HG03039 (cell line): ENCODE measurements around the gene LHX4.

Experiments used
- ATAC-seq: cut with Tn5 transposase; IDR thresholded peaks from one replicate; pipeline ENCODE4 v1.9.1; 2021; ENCODE audit warnings: mild to moderate bottlenecking, moderate library complexity; ENCODE audit not compliant: unreplicated experiment

Gene LHX4

DNA sequence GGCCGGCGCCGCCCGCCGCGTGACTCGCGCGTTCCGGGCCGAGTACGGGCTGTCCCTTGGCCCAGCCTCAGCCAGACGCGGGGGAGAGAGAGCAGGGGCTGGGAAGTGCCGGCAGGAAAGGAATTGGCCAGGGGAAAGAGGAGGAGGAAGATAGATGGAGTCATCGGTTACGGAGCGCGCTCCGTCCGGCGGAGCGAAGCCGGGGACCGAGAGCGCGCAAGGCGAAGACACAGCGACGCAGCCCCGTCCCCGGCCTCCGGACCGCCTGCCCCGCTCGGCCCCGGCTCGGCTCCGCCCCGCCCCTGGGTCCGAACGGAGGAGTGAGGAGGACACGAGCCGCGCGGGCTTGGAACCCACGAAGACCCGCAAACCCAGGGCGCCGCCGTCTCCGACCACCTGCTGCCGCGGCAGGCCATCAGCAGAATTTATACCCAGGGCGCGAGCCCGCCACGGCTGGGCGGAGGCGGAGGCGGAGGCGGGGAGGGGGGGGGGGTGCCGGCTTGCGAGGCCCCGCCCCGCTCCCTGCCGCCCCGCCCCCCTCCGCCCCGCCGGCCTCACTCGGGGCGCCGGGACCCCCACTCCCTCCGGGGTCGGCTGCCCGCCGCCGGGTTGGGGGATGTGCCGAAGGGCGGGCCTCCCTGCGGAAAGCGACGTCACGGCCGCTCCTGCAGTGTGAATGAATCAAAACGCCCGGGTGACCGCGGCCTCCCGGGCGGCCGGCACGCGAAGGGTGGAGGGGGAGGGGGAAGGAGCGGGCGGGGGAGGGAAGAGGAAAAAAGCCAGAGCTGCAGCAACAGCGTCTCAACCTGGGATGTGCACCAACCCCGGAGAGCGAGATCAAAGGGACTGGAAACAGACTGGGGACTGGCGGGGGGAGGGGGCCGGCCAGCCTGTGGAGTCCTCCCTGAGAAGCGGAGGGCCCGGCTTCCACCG is at the start of gene LHX4:
TSS of gene LHX4 (plus strand) at position 782 of the 933 bp plus-strand sequence. CDS start 266 bp downstream, outside the sequence.
- ATAC-seq = peak; percentile 42

DNA sequence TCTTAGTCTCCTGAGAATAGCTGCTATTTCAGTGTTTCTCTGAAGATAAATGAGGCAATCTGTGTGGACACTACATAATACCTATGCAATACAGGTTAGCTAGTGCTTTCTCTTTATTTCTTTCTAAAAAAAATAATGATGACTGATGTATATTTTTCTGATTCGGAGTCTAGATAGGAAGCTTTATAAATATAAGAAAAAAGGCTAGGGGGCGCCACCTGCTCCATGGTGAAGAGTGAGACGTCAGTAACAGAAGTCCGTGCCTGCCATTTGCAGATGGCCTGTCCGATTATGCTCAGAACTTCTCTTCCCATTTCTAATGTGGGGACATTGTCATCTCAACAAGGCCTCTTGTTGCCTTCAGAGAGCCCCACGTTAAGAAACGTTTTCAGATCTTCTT is 49.0 kb upstream of the LHX4 start:
- no peak for ATAC-seq

DNA sequence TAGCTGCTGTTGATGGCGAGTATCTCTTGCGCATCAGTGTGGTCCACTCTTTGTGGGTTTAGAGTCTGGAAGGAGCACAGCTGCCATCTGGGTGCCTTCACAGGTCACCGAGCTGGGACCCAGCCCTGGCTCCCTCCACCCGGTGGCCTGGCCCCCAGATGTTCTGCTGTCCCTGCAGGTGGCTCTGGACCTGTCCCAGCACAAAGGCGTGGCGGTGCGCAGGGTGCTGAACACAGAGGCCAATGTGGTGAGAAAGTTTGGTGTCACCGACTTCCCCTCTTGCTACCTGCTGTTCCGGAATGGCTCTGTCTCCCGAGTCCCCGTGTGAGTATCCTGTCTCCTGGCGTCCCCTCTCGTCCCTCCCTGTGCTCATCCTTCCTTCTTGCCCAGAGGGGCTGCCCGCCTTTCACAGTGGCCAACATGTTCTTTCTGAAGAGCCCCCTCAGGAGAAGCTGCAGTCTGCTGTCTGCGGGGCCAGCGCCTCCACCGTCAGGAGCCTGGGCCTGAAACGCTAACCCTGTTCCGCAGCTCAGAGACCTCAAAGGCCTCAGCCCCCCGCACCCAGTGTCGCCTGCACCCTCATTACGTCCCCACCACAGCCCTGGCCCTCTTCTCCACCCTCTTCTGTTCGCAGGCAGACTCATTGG is 47.9 kb upstream of the LHX4 start:
- no peak for ATAC-seq

DNA sequence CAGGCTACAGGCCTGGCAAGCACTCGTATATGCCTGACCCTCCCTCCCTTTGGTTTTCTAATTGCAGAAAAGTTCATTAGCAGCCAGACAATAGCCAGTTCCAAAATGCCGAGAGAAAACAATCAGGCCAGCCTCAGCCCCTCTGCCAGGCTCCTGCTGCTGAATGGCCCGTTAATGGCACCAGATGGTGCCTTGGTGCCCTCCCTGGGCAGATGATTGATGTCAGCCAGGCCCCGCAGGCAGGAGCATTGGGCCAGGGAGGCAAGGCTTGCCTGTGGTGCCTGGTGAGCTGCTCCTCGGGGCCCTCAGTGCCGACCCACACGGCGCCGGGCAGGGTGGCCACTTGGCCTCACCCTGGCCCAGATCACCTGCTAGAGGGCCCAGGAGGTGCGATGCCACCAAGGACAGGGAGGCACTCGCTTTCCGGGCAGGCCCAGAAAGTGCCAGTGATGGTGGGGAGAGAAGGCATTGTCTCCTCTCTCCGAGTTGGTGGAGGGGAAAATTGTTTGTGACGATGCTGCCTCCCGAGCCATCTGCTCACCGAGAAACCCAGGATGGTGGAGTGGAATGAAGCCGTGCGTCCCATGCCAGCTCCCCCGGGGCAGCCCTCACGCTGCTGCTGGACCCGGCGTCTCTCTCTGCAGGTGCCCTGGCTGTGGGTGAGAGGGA is 47.3 kb upstream of the LHX4 start:
- no peak for ATAC-seq

DNA sequence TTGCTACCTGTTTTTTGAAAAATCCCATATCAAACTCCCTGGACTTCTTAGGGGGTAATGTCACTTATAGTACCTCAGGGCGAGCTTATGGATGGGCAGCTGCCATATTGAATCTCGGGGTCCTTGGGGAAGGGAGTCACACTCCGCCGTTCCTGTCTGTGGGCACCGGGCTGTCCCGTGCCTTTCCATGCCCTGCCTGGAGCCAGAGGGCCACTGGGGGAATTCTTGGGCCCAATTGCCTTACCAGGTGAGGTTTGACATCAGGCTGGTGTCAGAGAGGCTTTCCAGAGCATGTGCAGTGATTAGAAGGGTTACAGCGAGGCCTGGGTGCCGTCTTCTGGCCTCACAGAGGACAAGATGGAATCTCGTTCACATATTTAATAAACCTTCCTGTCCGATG is 46.6 kb upstream of the LHX4 start:
- ATAC-seq = no peak

DNA sequence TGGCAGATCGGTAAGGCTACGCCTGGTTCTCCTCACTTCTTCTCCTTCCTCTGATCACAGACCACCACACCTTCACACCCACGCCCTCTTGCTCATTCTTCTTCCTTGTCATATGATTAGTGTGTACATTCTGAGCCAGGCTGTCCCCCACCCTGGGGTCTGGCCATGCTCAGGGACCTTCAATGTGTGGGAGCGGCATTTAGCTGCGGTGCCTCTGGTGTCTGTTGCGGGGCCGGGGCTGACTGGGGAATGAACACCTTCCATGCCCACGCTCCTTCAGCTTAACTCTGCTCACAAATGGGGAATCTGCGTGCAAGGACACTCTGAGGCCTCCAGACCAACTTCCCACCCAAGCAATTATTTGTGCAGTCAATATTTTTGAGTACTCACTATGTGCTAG is 46.0 kb upstream of the LHX4 start:
- no peak for ATAC-seq

DNA sequence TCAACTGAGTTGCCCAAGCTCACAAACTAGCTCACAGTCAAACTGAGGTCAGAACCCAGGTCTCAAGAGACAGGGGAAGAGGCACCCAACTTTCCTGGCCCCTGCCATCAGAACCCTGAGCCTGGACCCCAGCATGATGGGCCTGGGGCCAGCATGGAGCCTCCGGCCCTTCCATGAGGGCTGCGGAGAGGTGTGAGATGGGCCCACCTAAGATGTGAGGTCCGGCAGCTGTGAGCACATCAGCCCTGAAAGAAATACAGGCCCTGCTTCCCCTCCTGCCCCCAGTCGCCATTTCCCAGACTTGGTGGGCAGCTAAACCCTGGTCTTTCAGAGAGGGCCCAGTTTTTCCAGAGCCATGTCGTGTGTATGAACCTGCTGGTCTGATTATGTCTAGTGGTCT is 44.8 kb upstream of the LHX4 start:
- ATAC-seq = no peak

DNA sequence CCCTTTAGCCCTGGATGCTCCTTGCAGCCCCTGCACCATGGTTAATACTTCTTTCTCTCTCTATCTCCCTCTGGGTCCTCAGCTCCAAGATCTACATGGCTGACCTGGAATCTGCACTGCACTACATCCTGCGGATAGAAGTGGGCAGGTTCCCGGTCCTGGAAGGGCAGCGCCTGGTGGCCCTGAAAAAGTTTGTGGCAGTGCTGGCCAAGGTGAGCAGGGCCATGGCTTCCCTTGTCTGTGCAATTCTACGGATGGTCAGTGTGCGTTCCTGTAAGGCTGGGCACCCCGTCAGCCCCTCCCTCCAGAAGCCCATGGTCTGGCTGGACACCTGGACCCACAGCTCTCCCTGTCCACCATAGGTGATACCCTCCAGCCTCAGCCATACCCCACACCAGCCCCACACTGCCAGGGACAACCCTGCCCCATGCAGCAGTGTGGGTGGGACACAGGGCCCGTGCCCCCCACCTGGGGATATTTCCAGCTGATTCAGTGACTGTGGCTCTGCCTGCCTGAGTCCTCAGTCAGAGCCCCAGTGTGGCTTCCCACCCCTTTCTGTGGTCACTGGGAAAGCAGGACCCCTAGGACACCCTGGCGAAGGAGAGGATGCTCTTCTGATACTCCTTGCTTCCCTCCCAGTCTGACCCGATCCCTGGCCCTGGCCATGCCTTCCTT is 44.0 kb upstream of the LHX4 start:
- no peak for ATAC-seq

DNA sequence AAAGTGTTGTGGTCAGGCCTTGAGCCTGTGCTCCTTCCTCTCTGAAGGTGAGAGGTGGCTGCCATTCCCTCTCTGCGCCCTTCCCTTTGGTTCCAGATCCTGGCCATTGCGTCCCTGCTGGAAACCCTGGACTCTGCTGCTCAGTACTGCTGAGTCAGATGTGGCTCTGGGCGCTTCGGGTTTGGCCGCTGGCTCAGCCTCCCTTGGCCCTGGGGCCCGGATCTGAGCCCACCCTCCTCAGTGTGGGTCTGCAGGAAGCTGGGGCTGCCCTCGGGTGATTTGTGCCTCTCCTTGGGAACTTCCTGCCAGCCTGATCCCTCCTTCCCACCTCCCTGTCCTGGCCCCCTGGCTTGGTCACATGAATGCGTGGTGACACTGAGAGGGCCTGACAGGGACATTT is 43.2 kb upstream of the LHX4 start:
- ATAC-seq = no peak

DNA sequence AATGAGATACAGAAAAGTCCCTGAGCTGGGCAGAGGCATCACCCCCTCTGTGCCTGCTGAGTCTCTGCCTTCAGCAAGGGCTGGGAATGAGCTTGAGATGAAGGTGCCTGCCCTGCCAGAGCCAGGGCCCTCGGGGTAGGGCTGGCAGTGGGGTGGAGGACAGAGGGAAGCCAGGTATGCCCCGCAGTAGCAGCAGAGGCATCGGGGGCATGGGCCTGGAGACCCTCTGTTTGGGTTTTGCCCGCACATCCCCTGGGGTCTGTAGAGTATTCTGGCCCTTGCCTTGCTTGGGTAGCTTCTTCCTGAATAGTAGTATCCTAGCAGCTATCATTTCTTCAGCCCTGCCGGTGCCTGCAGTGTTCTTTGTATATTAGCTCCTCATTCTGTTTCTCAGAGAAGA is 42.4 kb upstream of the LHX4 start:
- no peak for ATAC-seq

DNA sequence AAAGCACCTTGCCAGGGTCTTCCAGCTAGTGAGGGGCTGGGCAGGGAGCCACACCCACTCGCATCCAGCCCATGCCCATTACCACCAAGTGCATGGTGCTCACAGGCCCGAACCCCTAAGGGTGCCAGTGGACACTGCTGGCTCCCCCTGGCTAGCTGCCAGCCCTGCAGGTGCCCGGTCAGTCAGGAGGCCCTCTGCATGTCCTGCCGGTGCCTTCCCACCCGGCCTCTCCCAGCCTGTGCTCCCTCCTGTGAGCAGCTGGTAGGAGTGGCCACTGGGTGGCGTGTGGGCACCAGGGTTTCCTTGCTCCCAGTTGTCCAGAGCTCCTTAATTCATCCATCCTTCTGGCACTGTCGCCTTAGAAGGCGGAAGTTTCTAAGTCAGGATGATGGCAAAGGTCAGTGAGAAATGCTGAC is 42.0 kb upstream of the LHX4 start:
- ATAC-seq = no peak

- ATAC-seq = no peak
Measured at GRCh38 chr1:180188684-180189175, 41.3 kb upstream of the LHX4 start.

GRCh38 chr1:180190091-180190490 is 40.0 kb upstream of the LHX4 start:
- no peak for ATAC-seq

DNA sequence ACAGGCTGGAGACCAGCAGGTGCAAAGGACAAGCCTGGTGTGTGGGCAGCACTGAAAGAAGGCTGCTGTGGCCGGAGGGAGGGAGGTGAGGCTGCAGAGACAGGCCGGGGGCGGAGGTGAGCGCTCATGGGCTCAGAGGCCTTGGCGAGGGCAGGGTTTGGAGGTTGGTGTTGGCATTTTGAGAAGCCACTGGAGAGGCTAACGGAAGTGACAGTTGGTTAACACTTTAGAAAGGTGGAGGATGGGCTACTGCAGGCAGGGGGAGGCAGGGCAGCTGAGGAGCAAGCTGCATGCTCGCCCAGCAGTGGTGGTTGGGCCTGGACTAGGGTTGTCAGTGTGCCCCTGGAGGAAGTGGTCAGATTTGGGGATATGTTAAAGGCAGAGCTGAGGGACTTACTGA is 37.9 kb upstream of the LHX4 start:
- ATAC-seq = no peak

GRCh38 chr1:180193141-180194047 is 36.7 kb upstream of the LHX4 start:
- no peak for ATAC-seq

DNA sequence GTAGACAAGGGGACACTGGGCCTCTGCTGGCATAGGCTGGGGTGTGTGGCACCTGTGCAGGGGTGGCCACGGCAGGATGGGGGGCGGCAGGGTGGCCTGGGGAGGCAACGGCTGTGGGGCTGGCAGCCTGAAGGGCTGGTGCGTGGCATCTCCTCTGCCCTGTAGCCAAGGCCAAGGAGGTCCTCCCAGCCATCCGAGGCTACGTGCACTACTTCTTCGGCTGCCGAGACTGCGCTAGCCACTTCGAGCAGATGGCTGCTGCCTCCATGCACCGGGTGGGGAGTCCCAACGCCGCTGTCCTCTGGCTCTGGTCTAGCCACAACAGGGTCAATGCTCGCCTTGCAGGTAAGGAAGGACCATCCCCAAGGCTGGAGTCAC is 36.0 kb upstream of the LHX4 start:
- no peak for ATAC-seq

GRCh38 chr1:180194546-180195207 is 35.4 kb upstream of the LHX4 start:
- ATAC-seq = no peak

GRCh38 chr1:180195401-180195800 is 34.7 kb upstream of the LHX4 start:
- no peak for ATAC-seq

DNA sequence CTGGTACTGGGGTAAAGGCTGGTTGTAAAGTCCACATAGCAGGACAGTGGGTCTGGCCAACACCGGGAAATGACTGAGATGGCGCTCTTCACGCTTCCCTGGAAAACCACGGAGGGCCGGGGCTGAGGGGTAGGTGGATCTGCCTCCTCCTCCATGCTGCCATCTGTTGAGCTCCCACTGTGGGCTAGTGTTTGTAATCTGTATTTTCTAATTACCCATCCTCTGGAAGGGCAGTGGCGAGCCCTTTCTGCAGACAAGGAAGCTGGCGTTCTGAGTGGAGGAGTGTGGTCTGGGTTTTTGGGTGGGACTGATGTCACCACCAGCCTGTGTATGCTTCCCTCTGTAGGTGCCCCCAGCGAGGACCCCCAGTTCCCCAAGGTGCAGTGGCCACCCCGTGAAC is 34.1 kb upstream of the LHX4 start:
- no peak for ATAC-seq
